Midbrain (tissue), 1 donor: ENCODE measurements around the gene AWAT2.

Experiments
- DNase-seq: peaks from one replicate; lab custom pipeline; 2025; lab: John Stamatoyannopoulos, UW

AWAT2 gene, protein sequence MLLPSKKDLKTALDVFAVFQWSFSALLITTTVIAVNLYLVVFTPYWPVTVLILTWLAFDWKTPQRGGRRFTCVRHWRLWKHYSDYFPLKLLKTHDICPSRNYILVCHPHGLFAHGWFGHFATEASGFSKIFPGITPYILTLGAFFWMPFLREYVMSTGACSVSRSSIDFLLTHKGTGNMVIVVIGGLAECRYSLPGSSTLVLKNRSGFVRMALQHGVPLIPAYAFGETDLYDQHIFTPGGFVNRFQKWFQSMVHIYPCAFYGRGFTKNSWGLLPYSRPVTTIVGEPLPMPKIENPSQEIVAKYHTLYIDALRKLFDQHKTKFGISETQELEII

DNA sequence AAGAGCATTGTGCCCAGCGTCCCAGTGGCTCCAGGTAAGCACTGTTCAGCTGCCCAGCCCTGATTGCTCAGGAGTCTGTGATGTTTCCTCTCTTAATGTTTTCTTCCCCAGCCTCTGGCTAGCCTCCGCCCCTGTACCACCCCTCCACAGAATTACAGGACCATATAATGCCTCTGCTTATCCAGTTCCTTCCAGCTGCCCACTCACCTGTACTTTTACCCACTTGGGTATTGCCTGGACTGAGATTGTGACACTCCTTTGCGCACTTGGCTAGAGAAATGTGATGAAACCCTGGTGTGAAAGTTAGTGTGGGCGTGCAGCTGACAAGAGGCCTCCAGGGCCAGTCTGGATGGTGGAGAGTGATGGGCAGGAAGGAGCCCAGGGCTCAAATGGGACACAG, at the start of gene AWAT2:
Gene AWAT2 (minus strand): TSS at position 14 of the 400 bp plus-strand sequence. CDS start 6 bp downstream, at position 8.
- no peak for DNase-seq

DNA sequence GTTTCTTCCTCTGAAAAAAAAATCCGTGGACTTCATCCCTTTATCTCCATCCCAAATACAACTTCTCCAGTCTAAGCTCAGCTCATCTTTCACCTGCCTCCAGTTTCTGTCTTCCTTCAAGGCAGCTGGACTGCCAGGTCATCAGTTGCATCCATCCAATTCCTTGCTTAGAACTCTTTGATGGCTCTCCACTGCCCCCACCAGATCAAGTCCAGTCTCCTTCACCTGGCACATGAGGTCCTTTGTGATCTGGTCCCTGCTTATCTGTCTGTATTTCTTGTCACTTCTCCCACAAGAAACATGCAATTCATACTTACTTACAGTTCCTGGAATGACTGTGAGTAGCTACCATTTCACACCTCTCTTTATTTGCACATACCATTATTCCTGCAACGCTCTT, 46.3 kb upstream of the AWAT2 start:
- no peak for DNase-seq

DNA sequence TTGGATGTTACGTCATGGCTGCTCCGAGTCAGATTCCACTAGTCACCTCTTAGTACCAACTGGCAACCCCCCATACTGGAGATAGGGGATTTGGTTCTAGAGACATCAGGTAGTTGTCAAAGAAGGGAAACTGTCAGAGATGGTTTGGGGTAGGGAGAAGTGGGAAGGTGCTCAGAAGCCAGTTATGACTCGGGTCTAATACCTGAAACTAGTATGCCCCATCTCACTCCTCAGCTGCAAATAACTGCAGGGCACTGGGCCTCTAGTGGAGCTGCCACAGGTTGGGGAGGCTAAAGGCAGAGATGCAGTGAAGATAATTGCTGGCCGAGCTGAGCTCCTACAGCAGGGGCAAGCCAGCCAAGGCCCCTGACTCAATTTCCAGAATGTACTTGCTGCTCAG, 42.5 kb upstream of the AWAT2 start:
- DNase-seq, result no peak

DNA sequence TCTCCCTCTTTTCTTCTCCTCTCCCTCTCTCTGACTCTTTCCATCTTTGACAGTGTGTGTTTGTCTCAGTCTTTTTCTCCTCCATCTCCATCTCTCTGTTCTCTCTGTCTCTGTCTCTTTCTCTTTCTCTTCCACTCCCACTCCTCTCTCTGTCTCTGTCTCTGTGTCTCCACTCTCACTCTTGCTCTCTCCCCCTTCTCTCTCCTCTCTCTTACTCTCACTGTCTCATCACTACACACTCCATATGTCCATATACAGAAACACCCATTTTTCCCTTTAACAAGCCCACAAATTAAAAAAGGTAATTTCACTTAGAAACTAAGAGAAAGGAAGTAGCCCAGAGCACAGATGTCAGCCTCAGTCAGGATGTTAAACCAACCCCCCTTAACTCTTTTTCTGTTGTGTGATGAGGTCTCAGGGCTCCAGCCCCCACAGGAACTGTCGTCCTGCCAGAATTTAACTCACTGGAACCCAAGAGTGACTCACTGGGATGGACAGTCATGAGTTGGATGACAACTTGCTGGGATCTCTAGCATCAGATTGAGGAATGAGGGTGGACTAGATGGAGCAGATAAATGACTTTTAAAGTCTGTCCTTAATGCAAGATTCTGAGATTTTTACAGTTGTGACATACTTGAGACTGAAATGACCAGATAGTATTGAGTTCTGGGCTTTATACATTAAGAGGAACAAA, 40.0 kb upstream of the AWAT2 start:
- no peak for DNase-seq

DNA sequence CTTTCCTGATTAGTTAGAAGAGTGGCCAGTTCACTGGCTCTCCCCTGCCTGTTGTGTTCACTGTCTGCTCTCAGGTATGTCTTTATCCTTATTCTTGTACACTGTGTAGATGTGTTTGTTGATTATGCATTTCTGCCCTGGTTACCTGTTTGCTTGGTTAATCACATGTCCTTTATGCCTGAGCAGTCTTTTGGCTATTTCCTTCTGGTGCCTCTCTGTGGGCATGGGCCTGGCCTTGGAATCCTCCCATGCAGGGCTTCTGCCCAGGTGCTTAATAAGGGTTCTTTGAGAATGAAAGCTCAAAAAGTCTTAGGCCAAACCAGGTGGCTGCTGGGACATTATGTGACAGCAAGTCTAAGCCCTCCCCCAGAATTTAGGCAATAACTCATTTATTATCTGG, 39.0 kb upstream of the AWAT2 start:
- no peak for DNase-seq

DNA sequence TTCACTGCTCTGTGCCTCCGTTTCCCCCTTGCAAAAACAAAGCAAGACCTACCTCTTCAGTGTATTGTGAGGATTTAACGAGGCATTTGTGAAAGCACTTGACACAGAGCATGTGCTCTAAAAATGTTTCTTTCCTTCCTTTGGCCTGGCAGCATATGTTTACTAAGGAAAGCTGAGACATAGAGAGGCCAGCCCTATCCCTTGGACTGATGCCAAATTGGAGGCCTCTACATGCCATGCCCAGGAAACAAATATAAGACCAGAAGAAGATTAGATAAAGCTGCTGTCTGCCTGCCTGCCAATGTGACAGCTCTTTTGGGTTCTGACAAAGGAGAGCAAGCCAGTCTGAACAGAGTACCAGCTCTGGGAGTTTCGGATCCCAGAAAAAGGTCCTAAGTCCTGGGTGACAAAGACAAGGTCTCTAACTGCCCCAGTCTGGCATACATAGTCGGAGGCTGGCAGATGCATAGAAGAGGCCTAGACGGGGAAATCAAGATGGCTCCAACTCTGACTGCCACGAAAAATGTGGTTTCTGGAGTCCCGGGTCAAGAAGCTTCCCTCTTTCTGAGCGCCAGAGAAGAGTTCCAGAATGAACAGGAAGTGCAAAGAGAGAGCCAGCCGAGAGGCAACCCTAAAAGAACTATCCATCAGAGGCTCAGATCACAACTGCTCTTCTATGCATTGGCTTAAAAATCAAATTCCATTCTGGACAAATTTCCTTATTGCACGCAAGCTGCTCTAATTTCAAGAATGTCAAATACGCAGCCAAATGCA, 38.3 kb upstream of the AWAT2 start:
- DNase-seq, result no peak

DNA sequence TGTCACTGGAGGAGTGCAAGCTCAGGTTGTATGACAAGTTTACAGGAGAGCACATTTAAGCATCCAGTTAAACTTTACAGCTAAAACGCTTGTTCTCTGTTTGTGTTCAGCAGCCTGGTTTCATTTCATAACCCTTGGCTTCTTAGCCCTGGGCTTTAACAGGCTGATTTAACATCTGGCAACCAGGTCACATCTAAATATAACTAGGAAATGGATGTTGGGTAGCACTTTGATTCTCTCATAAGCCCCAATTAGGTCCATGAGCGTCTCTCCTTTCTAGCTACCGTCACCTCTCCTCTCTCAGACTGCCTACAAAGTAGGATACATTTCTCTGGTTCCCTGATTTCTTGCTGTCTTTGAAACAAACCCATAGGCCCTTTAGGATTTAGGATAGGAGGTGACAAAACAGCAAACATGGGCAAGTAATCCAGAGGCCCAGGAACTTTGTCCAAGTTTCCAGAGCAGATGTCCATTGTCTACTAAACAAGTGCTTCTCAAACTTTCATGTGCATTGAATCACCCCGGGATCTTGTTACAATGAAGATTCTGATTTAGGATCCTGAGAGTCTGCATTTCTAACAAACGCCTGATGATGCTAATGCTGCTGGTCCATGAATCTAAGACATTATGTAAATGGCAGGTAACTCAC, 35.0 kb upstream of the AWAT2 start:
- DNase-seq, result no peak

DNA sequence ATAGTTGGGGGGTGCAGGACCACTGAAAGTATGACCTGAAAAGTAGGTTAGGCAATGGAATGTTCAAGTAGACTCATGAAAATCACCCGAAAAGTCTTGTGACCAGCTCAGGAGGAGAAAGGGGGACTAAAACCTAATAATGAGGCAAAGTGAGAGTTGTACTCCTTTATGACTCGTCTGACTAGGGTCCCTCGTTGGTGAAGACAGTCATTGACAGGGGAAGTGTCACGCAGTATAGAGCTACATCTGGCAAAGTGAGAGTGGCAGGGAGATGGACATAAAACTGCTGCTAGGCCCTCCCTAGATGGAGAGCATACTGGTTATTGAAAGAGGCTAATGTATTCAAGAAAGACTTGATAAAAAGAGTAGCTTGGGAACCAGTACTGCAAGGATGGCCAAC, 33.0 kb upstream of the AWAT2 start:
- no peak for DNase-seq

DNA sequence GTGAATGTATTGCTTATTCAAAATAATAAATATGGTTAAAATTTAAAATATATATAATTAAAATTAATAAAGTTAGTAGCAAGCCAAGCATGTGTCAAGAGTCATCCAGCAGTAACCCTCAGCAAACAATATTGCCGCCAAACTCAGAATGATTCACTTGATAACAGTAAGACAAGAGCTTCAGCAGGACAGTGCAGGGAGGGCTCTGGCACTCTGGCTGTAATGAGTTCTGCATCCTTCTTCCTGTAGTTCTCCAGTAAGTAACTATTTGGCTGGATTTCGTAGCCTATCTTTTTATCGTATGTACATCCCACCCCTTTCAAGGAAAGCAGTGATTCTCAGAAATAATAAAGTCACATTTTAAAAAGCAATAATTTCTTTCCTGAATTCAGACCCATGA, 30.1 kb upstream of the AWAT2 start:
- no peak for DNase-seq

DNA sequence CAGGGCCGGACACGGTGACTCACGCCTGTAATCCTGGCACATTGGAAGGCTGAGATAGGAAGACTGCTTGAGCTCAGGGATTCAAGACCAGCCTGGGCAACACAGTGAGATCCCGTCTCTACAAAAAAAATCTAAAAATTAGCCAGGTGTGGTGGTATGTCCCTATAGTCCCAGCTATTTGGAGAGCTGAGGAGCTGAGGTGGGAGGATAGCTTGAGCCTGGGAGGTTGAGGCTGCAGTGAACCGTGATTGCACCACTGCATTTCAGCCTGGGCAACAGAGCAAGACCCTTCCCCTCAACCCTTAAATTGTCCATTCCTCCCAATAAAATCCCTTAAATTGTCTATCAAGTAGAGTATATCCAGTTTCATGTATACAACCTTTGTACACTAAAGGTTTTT, 29.6 kb upstream of the AWAT2 start:
- no peak for DNase-seq

DNA sequence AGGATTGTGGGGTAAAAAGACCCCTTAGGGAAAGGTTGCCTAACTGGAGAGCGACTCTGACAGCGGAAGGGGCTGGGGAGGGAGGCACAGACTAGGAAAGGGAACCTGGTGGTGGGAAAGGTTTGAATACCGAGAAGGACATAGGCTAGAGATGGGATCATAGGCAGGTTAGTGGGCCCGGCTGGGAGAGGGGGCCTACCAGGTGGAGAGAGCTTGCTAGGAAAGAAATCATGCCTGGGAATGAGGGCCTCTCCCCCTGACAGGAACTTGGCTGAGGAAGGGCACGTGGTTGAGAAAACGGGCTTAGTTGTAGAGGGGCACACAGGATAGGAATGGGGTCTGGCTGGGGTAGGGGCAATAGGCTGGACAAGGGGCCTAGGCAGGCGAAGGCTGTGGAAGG, 16.9 kb upstream of the AWAT2 start:
- DNase-seq, result no peak

DNA sequence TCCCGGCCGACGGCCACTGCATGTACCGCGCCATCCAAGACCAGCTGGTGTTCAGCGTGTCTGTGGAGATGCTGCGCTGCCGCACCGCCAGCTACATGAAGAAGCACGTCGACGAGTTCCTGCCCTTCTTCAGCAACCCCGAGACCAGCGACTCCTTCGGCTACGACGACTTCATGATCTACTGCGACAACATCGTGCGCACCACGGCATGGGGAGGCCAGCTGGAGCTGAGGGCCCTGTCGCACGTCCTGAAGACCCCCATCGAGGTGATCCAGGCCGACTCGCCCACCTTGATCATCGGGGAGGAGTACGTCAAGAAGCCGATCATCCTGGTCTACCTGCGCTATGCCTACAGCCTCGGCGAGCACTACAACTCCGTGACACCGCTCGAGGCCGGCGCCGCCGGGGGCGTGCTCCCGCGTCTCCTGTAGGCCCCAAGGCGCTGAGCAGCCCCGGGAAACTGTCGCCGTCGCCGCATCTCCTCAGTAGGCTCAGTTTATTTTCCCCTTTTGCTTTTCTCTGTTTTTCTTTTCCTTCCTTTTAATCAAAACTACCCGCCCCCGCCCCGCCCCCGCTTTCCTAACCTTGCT, 13.3 kb upstream of the AWAT2 start:
- DNase-seq, result no peak

DNA sequence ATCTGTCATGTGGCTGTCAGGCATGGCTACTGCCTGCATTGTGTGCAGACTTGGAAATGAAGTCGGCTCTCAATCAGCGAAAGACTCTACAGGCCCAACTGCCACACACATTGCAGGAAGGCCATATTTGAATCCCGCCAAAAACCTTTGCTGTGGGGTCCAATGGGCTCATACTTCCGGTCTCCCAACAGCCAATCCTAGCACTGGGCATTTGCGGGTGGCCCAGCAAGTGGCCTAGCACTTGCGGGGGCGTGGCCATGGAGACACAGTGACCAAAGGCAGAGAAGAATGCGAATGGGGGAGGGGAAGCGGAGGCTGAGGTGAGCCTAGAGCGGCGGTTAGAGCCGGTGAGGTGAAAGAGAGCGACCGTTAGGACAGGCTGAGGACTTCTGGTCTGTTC, 12.3 kb upstream of the AWAT2 start, which contains the start of gene OTUD6A:
Gene OTUD6A (plus strand): TSS at position 382 of the 400 bp plus-strand sequence. CDS start 68 bp downstream, outside the sequence.
- no peak for DNase-seq

DNA sequence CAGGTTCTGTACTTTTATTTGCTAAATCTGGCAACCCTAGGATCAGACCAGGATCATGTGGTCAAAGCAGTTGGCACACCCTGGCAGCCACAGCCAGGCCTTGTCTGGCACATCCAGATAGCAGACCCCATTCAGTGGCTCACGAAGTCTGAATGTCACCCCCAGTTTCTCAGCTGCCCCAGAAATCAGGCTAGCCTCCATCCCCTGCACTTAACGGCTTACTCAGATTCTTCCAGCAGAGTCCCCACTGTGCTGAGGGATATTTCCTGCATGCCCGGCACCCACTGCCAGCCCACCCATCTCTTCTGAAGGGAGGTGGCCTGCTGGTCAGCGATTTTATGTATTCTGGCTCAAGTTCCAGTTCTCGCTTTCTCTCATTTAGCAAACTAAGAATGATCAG, 4.7 kb upstream of the AWAT2 start:
- DNase-seq, result no peak

DNA sequence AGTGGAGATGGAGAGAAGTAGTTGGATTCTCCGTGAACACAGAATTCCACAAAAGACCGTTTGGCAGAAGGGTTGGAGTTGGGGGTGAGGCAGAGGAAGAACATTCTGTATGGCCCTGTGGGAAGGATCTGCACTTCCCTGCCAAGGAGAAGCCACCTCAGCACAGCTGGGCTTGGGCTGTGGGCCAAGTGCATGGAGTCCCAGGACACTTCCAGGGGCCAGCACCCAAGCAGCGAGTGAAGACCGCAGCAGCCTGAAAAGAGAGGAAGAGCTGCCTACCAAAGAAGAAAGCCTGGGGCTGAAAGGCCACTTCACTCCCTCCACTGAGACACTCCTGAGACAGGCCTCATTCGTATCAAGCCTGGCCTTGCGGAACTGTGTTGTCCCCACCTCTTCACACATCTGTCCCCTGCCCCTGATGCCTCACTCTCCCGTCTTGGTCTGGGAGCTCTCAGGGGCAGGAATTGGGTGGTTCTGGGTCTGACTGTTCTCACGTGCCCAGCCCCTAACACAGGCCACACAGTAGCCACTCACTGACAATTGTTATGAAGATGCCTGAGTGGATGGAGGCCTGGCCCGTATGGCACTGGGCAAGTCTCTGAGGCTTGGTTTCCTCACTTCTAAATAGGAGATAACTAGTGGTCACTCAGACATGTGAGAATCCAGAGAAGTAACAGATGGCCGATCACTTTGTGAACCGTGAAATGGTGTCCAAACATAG, 3.3 kb upstream of the AWAT2 start:
- DNase-seq, result no peak

DNA sequence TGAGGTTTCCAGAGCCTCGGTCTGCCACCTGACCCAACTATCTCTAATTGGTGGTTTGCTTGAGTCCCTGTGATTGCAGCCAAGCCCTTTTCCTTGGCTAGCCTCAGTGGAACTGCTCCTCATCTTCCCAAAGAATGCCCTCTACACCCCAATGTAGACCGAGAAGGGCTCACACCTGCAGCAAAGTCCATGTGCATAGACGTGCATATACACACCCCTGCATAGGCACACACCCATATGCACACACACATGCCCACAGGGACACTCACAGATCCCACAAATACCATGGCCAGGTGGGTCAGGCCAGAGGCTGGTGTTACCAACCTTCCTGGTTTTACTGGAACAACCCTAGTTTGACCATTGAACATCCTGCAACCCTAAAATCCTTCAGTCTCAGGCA, 332 bp downstream of the AWAT2 start:
- DNase-seq, result no peak

DNA sequence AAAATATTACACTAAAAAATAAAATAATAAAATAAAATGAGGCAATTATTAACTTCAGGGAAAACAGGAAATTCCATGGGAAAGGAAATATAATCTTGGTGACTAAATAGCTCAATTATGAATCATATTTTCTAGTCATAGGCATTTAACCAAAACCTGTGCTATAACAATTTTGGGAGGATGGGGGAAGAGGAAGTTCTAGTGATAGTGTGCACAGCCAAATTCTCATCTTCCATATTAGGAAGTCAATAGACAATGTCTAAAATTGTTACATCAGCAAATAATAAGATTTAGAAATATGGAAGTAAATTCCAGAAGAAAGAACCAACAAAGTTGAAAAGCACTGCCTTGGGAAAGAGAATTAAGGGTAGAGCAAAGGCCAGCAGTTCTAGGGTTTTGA, 2.8 kb downstream of the AWAT2 start:
- DNase-seq, result no peak

DNA sequence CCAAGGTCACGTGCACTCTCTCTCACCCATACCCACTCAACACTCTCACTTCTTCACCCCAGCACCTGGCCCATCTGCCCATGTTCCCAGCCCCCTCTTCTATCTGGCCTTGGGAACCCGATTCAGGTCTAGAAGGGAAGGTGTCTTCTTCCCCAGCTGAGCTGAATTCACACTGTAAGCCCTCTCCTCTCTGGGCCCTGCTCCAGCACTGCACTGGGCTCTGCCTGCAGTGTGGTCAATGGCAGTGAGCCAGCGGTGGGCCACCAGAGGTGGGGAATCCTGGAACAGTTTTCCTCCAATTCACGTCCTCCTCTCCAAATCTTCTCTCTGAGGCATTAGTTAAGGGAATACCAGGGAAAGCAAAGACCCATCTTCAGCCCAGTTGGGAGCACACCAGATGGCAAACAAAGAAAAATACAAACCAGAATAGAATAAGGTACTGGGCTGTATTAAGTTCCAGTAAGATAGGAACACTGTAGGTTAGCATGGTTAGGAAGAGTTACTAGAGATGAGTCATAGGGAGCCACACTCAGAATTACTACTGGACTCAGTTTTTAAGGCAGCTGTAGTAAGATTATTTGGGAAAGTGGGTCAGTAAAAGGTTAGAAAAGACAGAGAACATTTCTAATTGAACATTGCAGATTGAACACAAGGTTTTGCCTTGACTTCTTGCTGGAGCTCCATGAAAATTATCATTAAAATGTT, 5.0 kb downstream of the AWAT2 start:
- DNase-seq, result no peak

DNA sequence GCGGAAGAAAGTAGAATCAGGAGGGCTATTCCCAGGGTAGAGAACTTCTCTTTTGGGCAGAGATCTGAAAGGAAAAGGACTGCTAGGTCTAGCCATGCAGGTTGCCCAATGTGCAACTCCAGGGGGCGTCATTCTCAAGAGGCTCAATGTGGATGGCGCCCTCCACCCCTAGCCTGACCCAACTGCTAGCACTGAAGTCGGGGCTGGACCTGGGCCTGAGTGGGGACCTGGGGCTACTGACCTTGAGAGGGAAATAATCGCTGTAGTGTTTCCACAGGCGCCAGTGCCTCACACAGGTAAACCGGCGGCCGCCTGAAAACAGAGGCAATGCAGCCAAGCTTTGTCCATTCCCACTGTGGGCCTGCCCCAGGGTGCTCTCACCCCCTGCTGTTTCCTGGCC, 6.1 kb downstream of the AWAT2 start:
- DNase-seq, result no peak
